Osteoblast (primary cell): ENCODE data around the gene MTA2. TPM values are rescaled to one million over a fixed set of nuclear protein-coding genes. Genes with fewer than 3 reads are reported as not detected.

ENCODE experiments used
- DNase-seq: peaks from one replicate; pipeline ENCODE4 v3.0.0; 2011; ENCODE audit warnings: low spot score, mixed read lengths; ENCODE audit not compliant: insufficient read length; ENCODE audit errors: missing footprints
- H2AFZ ChIP-seq: 2 replicates; pipeline ENCODE4 v1.6.0; 2011; ENCODE audit warnings: mild to moderate bottlenecking, low read length
- H3K27ac ChIP-seq: 2 replicates; pipeline ENCODE4 v1.5.1; 2011; ENCODE audit warnings: mild to moderate bottlenecking, low read depth, low read length, moderate library complexity
- H3K27me3 ChIP-seq: 2 replicates; pipeline ENCODE4 v1.6.0; 2012; ENCODE audit warnings: mild to moderate bottlenecking, control low read depth, inconsistent platforms, low read length, moderate library complexity; ENCODE audit not compliant: insufficient read depth
- H3K36me3 ChIP-seq: 2 replicates; pipeline ENCODE4 v1.5.1; 2011; ENCODE audit warnings: mild to moderate bottlenecking, low read length, control low read depth, moderate library complexity; ENCODE audit not compliant: insufficient read depth
- H3K4me1 ChIP-seq: 2 replicates; pipeline ENCODE4 v1.5.1; 2011; ENCODE audit warnings: mild to moderate bottlenecking, low read length, control low read depth, moderate library complexity; ENCODE audit not compliant: insufficient read depth
- H3K4me2 ChIP-seq: 2 replicates; pipeline ENCODE4 v1.6.0; 2011; ENCODE audit warnings: mild to moderate bottlenecking, low read length; ENCODE audit not compliant: insufficient read depth
- H3K4me3 ChIP-seq: fragments of 200-600 bp; sonication (generic); 3 replicates; pipeline ENCODE4 v1.5.1; 2012; ENCODE audit warnings: mild to moderate bottlenecking, low read length, inconsistent platforms; ENCODE audit not compliant: insufficient read depth
- H3K79me2 ChIP-seq: 2 replicates; pipeline ENCODE4 v1.6.0; 2012; ENCODE audit warnings: mild to moderate bottlenecking, low read length, control low read depth, inconsistent platforms; ENCODE audit not compliant: insufficient read depth
- H3K9me3 ChIP-seq: 2 replicates; pipeline ENCODE4 v1.5.1; 2011; ENCODE audit warnings: low read depth, low read length, control low read depth
- H4K20me1 ChIP-seq: 2 replicates; pipeline ENCODE4 v1.6.0; 2012; ENCODE audit warnings: mild to moderate bottlenecking, low read length, control low read depth; ENCODE audit not compliant: insufficient read depth
- CTCF ChIP-seq: IDR thresholded peaks from 2 replicates; pipeline ENCODE4 v1.5.1; 2011; ENCODE audit warnings: mild to moderate bottlenecking, low read depth, low read length, moderate library complexity; ENCODE audit errors: extremely low read depth
- total RNA-seq: library from RNA; depleted of rRNA; stranded (reverse); fragments of >200 nt; gene quantifications from 2 replicates; pipeline ENCODE4 v1.2.3, GENCODE V29; 2012

Gene MTA2
- total RNA-seq, 1 donor: 102 TPM

GRCh38 chr11:62603072-62603408, 1.4 kb upstream of the MTA2 start:
- peaks cover 31% of the 10 kb centered on the region for H3K79me2 ChIP-seq
- no peaks in the 10 kb centered on the region for H3K9me3 ChIP-seq
- H2AFZ ChIP-seq: no peak overlapping the region
- no peak overlapping the region for H3K27ac ChIP-seq
- H3K4me2 ChIP-seq: peak overlapping the region; percentile 96
- peaks cover 52% of the 10 kb centered on the region for H3K36me3 ChIP-seq
- peaks cover 27% of the 10 kb centered on the region for H3K4me1 ChIP-seq
- TF ChIP-seq CTCF: no peak
- DNase-seq: no peak
- peak overlapping the region; percentile 96 for H3K4me3 ChIP-seq
- no peaks in the 10 kb centered on the region for H3K27me3 ChIP-seq
- H4K20me1 ChIP-seq: peaks cover 22% of the 10 kb centered on the region

- H2AFZ ChIP-seq: peak overlapping the region; percentile 56
- peak; percentile 96 for DNase-seq
- no peak for TF ChIP-seq CTCF
- H4K20me1 ChIP-seq: peaks cover 27% of the 10 kb centered on the region
- H3K4me2 ChIP-seq: peak overlapping the region; percentile 96
- H3K27me3 ChIP-seq: no peaks in the 10 kb centered on the region
- peak overlapping the region; percentile 1 for H3K27ac ChIP-seq
- H3K4me3 ChIP-seq: peak overlapping the region; percentile 96
- H3K79me2 ChIP-seq: peaks cover 37% of the 10 kb centered on the region
- peaks cover 27% of the 10 kb centered on the region for H3K4me1 ChIP-seq
- H3K36me3 ChIP-seq: peaks cover 52% of the 10 kb centered on the region
- no peaks in the 10 kb centered on the region for H3K9me3 ChIP-seq
These were observed 741 bp upstream of the MTA2 start for GRCh38 chr11:62602141-62603071.

GRCh38 chr11:62601122-62601371, 618 bp downstream of the MTA2 start:
- Histone ChIP-seq H3K36me3 (peaks cover 57% of the 10 kb centered on the region), H3K27me3 (no peaks in the 10 kb centered on the region), H3K4me1 (peaks cover 27% of the 10 kb centered on the region), H3K27ac (peak overlapping the region; percentile 83), H3K4me2 (peak overlapping the region; percentile 96), H3K4me3 (peak overlapping the region; percentile 96), H3K9me3 (no peaks in the 10 kb centered on the region), H3K79me2 (peaks cover 43% of the 10 kb centered on the region), H4K20me1 (peaks cover 27% of the 10 kb centered on the region), H2AFZ (peak overlapping the region; percentile 59)
- TF ChIP-seq CTCF: no peak
- DNase-seq: peak; percentile 89

DNA sequence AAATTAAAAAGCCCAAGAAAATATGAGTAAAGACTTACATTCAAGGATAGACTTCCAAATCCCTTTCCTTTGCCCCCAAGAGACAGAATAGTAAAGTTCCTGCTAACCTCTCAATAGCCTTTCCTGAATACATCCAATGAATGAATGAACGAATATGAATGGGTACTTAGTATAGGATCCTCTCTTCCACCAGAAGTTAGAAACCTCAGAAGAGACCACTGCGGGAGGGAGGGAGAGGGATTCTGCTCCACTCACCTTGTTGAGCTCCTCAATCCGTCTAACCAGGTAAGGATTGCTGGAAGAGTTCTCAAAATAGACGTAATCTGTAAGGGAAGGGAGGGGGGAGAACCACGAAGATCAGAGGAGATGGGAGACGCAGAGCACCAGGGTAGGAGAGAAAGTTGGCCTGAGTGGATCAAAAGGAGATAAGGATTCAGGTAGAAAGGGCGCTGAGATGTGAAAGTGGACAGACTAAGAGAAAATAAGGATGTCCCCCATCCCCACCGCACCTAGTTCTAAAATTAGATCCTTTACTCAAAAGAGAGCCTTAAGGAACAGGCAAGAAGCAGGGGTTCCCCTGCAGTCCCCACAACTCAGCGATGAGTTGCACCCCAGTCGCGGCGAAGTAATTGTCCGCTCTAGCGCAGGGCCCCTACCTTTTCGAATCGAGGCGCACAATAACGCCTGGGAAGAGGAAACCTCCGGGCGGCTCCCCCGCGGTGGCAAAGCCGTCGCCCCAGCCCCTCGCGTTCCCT, 1.1 kb downstream of the MTA2 start:
- peak overlapping the region; percentile 96 for H3K4me3 ChIP-seq
- DNase-seq: peak; percentile 50
- peak overlapping the region; percentile 49 for H2AFZ ChIP-seq
- H3K36me3 ChIP-seq: peaks cover 57% of the 10 kb centered on the region
- TF ChIP-seq CTCF: no peak
- peaks cover 43% of the 10 kb centered on the region for H3K79me2 ChIP-seq
- H3K27me3 ChIP-seq: no peaks in the 10 kb centered on the region
- peak overlapping the region; percentile 83 for H3K27ac ChIP-seq
- H3K4me1 ChIP-seq: peaks cover 27% of the 10 kb centered on the region
- peaks cover 27% of the 10 kb centered on the region for H4K20me1 ChIP-seq
- peak overlapping the region; percentile 96 for H3K4me2 ChIP-seq
- H3K9me3 ChIP-seq: no peaks in the 10 kb centered on the region
